ENCODE data around the gene STRAP. TPM values are rescaled to one million over a fixed set of nuclear protein-coding genes. Genes with fewer than 3 reads are reported as not detected.

STRAP gene
- total and polyA plus RNA-seq, 4 donors, result 33.5 to 63.8 (median 48.1) TPM

DNA sequence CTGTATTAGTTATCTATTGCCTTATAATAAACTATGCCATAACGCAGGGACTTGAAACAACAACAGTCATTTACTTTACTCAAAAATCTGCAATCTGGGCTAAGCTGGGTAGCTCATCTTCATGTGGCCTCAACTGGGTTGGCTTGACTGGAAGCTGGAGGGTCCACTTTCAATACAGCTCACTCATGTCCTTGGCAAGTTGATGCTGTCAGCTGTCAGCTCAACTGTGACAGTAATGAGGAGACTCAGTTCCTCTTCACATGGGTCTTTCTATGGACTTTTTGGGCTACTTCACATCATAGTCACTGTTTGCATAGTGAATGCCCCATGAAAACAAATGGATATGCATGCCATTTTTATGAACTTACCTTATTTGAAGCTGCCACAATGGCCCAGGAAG, 33.6 kb upstream of the STRAP start (continued):
- TF ChIP-seq TAF1 (conservative IDR thresholded peaks at IDR 0.05) (no peak), YY1 (IDR thresholded peaks at IDR 0.05) (no peak), NR2F2 (IDR thresholded peaks at IDR 0.05) (no peak), FOXA2 (IDR thresholded peaks at IDR 0.05) (no peak), RXRA (IDR thresholded peaks at IDR 0.05) (no peak), HNF4G (IDR thresholded peaks at IDR 0.05) (no peak)
- TF ChIP-seq, protein P1, sequence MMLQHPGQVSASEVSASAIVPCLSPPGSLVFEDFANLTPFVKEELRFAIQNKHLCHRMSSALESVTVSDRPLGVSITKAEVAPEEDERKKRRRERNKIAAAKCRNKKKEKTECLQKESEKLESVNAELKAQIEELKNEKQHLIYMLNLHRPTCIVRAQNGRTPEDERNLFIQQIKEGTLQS (IDR thresholded peaks at IDR 0.05), result no peak

DNA sequence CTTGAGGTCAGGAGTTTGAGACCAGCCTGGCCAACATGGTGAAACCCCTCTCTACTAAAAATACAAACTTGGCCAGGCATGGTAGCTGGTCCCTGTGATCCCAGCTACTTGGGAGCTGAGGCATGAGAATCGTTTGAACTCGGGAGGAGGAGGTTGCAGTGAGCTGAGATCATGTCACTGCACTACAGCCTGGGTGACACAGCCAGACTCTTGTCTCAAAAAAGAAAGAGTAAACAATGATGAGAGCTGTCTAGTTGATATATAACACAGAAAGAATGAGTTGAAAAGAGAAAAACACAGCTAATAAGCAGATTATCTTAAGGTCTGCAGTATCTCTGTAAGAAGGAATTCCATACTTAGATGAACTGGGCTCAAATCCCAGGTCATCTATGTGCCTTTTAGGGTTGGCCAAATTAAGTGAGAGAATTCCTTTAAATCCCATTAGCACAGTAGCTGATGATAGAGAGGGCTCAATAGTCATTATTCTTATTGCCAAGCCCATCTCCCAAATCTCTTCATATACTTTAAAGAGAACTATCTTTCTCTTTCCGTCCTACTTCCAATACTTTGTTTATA, 31.1 kb upstream of the STRAP start:
- no peaks in the 10 kb centered on the region for H3K27me3 ChIP-seq (ENCODE audit: control insufficient read depth in 4 of 4, insufficient read depth in 4 of 4, low read length in 3 of 4)
- peaks cover 0 to 6% (median 1%) of the 10 kb centered on the region in 4 donors for H3K4me1 ChIP-seq (ENCODE audit: control insufficient read depth in 4 of 4, insufficient read depth in 4 of 4, low read length in 3 of 4)
- H3K27ac ChIP-seq (ENCODE audit: low read depth in 1 of 2, low read length in 2 of 2), result peak overlapping the region in 1 of 2 donors; percentile 24
- no peaks in the 10 kb centered on the region for H3K9me3 ChIP-seq (ENCODE audit: control insufficient read depth in 4 of 4, low read length in 3 of 4)
- no peaks in the 10 kb centered on the region for H3K36me3 ChIP-seq (ENCODE audit: control insufficient read depth in 4 of 4, insufficient read depth in 3 of 4, low read depth in 1 of 4, low read length in 3 of 4)
- DNase-seq (ENCODE audit: low spot score), result no peak
- H3K4me3 ChIP-seq (ENCODE audit: low read depth in 1 of 3, low read length in 3 of 3), result no peak overlapping the region
- H3K9ac ChIP-seq (ENCODE audit: low read depth in 1 of 2, low read length in 2 of 2), result no peak overlapping the region
- TF ChIP-seq ZBTB33 (IDR thresholded peaks at IDR 0.05), result no peak
- no peak for TF ChIP-seq HNF4G (IDR thresholded peaks at IDR 0.05)
- TF ChIP-seq EGR1 (IDR thresholded peaks at IDR 0.05; ENCODE audit: low read depth in 2 of 2), result no peak
- no peak for TF ChIP-seq FOXA2 (IDR thresholded peaks at IDR 0.05)
- no peak for TF ChIP-seq RXRA (IDR thresholded peaks at IDR 0.05)
- peak in 1 of 2 donors; percentile 15 for TF ChIP-seq RAD21 (IDR thresholded peaks at IDR 0.05)
- no peak for TF ChIP-seq CTCF (IDR thresholded peaks at IDR 0.05; ENCODE audit: low read depth, low read length, missing input control)
- no peak for TF ChIP-seq FOXA1 (IDR thresholded peaks at IDR 0.05)
- TF ChIP-seq, protein P1 (IDR thresholded peaks at IDR 0.05), result no peak
- TF ChIP-seq GABPA (IDR thresholded peaks at IDR 0.05 in 1 of 2, conservative IDR thresholded peaks at IDR 0.05 in 1 of 2), result no peak
- TF ChIP-seq TAF1 (conservative IDR thresholded peaks at IDR 0.05), result no peak
- no peak for TF ChIP-seq REST (IDR thresholded peaks at IDR 0.05)
- TF ChIP-seq MAX (IDR thresholded peaks at IDR 0.05), result no peak
- TF ChIP-seq NR2F2 (IDR thresholded peaks at IDR 0.05), result peak; percentile 20
- TF ChIP-seq SP1 (IDR thresholded peaks at IDR 0.05), result no peak
- TF ChIP-seq YY1 (IDR thresholded peaks at IDR 0.05), result no peak
- TF ChIP-seq HNF4A (conservative IDR thresholded peaks at IDR 0.05), result no peak
- WGBS, result 55% methylated on average over 3 of the region's 3 CpGs

All from liver (tissue), 9 donors.